GM21360 (cell line): ENCODE data around the gene GASK1A.

Experiments
- ATAC-seq: cut with Tn5 transposase; IDR thresholded peaks from one replicate; pipeline ENCODE4 v1.9.1; 2021; ENCODE audit warnings: mild to moderate bottlenecking, moderate library complexity; ENCODE audit not compliant: unreplicated experiment

GASK1A gene

DNA sequence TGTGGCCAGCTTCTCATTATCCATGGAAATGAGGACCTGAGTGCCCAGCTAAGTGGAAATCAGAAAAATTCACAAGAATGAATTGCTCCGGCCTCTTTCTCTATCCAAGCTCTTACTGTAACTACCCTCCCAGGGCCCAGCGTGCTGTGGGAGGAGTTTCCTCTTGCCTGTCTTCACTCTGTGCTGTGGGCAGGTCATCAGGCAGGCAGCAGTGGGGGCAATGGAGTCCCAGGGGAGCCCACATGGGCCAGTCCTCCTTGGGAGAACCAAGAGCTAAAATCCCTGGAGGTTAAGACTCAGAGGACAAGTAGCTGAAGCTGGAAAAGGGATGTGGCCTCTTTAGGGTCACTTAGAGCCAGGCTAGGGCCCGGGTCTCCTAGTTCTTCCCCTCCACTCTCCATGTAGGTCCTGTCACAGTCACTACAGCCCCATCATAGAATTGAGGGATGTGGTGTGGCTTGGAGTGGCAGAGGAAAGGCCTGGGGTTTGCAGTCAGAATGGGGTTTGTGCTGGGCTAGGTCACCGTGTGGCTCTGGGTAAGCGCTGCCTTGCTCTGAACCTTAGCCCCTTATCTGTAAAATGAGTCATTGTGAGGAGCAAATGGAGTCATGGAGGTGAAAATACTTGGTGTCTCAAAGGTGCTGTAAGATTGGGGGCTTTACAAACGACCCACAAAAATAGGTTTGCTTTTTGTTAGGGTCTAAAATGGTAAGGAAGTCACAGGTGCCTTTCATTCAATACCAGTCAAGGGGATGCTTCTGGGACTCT, 3.7 kb downstream of the GASK1A start:
- no peak for ATAC-seq

DNA sequence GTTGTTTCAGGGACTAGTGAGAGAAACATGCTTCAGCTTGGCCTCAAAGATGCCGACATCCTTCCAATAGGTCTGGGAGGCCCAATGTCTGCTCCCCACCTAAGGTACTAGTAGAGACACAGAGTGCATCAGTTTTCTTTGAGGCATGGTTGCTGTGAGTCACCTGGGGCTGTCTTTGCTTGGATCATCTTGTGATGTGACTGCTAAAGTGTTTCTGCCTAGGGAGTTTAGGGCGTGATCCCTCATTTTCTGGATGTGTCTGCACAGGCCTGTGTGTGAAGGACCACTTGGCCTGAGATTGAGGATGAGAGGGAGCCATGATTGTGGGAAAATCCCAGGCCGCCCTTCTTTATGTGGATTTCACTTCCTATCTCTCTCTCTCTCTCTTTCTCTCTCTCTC, 4.8 kb downstream of the GASK1A start:
- ATAC-seq = no peak

DNA sequence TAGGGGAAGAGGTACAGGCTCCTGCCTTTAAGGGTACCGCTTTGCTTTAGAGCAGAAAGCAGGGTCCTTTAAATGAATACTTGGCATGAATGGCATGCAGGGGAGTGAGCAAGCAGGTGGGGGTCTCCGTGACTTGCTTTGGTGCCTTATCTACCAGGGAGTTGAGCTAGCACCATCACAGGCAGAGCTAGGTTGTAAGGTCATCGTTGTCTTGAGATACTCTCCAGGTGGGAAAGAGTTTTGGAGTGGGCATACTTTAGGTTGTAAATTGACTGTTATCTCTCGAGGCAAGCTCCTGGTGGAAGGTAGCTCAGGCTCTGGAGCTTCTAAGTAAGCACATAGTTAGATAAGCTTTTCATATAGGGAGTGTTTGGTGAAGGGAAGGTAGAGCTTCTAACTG, 5.6 kb downstream of the GASK1A start:
- ATAC-seq = no peak

DNA sequence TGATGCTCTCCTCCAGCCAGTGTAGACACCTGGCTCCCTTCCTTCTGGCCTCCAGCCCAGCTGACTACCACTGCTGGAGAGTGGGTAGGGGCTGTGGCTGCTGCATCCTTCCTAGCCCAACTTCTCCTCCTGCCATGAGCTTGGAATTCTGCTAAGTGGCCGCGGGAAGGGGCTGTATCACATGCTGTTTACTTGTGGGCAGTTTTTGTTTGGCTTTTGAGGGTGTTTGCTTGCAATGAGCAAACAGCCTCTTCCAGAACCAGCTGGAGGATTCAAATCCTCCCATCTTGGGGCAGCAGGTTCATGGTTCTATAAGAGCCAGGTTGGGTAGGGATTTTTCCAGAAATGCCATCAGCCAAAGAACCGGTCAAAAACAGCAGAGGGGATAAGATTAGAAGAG, 9.0 kb downstream of the GASK1A start:
- no peak for ATAC-seq

DNA sequence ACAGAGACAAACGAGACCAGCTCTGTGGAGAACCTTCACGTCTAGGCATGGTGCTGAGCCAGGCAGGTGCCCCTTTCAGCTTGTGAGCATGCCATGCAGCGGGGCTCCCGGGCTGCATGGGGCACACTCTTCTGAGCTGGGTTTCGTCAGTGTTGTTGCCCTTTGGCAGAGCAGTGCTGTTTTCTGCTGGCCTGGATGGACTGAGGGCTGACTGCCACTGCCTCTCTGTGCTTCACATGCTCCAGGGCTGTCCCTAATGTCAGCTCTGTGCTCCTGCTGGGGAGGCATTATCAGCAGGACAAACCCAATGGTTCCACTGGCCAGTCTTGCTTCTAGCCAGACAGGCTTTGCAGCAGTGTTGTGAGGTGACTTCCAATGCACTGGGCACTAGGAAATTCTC, 9.5 kb downstream of the GASK1A start:
- ATAC-seq = no peak

DNA sequence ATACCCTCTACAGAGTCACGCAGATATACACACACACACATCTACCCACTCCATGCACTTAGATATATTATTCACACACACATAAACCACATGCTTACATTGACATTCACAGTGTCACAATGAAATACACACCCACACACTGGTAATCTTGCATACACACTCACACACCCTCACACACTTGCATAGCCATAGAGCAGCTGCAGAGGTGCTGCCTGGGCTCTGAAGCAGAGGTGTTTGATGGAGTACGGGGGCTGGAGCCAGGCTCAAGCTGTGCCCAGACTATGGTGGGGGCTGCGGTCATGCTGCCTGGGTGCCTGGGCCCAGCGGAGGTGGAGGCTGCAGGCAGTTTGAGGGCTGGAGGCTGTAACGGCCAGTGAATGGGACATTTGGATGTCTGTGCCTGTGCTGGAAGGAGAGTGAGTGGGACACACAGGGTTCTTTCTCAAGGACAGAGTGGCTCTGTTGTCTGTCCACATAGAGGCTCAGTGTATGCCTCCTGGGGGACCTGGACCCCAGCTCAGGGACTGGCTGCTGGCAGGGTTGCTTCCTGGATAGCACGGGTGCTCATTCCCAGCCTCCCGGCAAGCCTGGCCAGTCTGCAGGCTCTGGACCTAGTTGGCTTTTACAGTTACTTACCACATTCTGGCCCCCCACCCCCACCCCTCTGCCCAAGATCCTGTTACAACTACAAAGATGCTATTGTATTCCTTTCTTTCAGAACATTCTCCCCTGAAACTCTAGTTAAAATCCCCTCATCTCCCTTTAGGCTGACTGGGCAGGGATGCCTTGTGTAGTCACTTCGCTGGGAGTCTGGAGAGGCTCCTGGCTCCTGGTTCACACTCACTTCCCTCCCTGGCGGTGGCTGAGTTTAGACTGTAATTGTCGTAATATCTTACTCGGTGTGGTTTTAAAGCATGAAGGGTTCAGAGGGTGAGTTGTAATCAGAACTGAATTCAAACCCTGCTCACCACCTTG, 12.5 kb downstream of the GASK1A start:
- ATAC-seq = no peak

DNA sequence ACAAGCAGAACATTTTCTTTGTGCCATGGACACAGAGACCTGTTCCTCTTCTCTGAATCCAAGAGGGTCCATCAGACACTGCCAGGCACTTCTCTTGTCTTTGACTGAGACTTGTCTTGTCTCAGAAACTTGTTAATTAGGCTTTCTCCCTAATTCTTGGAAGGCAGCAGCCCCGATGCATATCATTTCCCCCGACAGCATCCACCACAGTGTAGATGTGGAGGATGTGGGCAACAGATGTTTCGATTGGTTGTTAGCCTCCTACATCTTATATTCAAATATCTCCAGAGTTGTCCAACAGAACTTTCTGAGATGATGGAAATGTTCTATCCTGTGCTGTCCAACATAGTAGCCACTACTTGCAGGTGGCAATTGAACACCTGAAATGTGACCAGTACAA, 15.5 kb downstream of the GASK1A start:
- ATAC-seq = no peak

DNA sequence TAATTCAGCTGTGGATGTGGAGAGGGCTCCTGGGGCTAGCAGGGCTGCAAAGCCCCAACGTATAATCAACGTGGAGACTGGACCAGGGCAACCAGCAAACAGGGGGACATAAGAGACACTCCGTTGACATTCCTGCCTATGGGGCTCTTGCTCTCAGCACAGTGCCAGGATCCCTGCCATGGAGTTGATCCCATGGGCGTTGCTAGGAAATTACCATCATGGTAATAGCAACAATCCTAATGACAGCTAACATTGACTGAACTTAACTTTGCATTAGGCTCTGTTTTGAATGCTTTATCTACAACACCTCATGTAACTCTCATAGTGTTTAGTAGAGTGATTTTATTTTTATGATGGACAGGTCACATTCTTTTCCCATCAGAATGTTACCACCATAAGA, 16.9 kb downstream of the GASK1A start:
- no peak for ATAC-seq

DNA sequence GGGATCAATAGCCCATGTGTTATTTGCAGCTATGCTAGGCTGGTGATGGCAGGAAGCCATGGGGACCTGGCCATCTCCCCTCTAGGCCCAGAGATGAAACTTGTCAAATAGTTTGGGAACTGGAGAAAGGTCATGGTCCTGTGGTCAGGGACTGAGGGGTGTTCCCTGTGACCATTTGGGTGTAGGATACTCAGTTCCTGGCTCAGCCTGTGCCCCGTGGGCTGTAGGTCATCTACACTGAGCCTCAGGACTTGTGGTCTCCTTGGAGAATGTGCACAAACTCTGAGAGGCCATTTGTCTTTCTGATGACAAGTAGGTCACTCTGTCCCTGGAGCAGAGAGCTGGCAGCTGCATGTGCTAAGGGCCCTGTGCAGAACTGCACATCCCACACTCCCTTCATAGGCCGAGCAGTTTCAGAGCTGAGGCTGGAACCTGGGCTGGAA, 17.5 kb downstream of the GASK1A start:
- no peak for ATAC-seq

DNA sequence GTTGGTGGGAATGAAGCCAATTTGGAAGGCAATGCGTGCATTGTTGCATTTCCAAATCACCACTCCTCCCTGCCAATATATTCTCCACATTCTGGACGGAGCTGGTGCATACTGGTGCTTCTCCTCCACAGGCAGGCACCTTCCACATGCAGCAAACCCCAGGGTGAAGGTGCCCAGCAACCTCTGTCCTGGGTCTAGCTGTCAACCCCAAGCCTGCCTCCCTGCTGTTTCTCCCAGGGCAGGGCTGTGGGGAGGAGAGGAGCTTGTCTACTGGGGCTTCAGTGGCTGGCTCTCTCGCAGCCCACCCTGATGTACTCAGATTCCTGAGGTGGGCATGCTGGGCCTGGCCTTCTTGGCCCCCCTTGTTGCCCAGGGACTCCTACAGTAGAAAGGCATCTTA, 20.1 kb downstream of the GASK1A start:
- no peak for ATAC-seq

DNA sequence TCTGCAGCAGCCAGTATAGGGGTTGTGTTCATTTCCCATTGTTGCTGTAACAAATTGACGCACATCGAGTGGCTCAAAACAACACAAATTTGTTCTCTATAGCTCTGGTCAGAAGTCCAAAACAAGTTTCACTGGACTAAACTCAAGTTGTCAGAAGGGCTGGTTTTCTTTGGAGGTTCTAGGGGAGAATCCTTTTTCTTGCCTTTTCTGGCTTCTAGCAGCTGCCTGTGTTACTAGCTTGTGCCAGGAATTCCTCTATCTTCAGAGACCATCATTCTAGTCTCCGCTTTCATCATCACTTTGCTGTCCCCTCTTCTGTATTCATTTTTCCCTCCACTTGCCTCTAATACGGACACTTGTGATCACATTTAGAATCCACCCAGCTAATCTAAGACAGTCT, 20.5 kb downstream of the GASK1A start:
- no peak for ATAC-seq

DNA sequence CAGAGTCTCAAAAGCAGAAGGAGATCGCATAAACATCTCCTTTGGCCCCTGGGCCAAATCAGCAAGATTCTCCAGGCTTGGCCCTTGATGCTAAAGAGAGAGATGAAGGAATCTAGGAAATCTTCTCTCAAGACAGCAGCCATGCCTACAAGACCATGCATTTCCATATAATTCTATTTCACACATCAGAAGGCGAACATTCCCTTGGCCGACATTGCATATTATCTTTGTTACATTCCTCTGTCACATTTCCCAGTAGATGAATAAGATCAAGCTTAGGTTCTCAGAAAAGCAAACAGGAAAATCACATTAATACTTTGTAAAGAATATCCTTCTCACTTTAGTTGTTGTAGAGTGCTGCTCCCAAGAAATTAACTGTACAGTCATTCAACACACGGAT, 21.3 kb downstream of the GASK1A start:
- ATAC-seq = no peak

DNA sequence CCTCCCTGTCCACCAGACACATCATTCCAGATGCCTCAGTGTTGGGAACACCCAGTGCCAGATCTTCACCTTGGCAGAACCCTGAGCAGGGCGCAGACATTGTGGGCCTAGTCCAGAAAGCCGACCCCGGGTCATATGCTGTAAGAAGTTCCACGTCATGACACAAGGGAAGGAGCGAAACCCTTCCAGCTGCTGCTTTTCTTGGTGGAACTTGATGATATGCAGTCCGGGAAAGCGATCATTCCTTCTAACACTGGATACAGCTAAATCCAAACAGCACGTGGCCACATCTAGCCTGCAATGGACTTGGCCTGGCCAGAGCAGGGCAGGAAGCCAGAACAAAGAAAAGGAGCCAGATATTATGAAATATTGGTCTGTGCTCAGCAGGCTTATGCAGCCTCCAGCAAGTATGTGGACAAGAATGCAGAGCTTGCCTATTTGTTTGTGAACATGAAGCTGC, 22.0 kb downstream of the GASK1A start:
- no peak for ATAC-seq

DNA sequence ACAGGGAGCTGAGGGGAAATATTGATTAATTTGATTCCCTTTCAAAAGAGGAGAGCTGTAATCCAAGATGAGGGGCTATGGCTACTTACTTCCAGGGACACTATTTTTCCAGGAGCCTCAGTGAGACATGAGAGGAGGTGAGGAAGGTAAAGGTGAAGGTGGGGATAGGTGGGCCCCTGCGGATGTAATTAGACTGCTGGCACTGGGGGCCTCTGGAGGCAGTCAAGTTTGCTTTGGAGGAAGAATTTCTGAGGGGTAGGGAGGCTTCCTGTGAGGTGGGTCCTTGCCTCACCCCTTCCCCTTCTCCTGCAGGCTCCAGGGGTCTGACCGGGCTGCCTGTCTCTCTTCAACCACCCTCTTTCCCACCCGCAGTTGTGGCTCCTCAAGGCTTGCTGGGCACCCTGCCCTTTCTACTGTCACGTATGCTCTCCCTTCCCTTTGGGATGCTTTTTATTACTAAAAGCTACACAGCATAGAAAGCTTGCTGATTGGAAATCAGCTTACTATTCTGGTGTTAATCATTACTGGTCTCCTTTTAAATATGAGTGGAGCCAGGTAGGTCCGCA, 22.5 kb downstream of the GASK1A start:
- no peak for ATAC-seq

DNA sequence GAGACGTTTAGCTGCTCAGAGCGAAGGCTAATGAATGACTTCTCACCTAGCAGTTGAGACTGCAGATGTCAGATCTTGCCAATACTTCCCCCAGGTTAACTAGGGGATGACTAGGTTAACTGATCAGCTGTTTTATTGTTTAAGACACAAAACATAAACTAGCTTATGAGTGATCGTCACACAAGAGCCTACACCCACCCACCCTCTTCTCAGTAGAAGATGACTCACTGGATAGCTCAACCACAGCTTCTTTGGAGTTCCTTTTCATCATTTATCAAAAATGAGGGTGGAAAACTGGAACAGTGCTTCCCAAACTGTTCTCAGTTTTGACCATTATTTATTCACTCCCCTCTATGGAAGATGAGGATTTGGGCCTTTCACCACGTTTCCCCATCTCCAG, 25.2 kb downstream of the GASK1A start:
- no peak for ATAC-seq

DNA sequence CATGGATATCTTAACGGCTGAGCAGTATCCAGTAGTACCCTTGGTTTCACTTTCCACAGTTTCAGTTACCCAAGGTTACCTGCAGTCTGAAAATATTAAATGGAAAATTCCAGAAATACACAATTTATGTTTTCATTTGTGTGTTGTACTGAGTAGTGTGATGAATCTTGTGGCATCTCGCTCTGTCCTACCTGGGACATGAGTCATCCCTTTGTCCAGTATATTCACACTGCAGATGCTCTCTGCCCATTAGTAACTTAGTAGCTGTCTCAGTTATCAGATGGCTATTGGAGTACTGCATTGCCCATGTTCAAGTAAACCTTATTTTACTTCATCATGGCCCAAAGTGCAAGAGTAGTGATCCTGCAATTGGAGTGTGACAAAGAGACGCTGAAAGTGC, 26.1 kb downstream of the GASK1A start:
- ATAC-seq = no peak

DNA sequence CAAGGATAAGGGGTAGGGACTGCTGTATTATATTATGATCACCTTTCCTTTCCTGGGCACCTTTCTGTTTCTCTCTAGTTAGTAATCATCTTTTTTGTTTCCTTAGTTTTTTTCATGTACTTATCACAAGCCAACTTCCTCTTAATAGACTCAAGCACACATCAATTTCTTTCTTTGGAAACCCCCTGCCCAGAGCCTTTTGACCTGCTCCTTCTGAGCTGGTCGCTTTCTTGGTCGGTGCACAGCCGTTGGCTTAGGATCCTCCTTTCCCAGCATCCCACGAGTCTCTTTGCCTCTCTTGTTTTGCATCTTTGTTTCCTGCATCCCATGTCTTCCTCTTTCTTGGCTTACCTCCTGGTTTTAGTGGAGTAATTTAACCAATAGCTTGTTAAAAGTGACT, 26.9 kb downstream of the GASK1A start:
- no peak for ATAC-seq

DNA sequence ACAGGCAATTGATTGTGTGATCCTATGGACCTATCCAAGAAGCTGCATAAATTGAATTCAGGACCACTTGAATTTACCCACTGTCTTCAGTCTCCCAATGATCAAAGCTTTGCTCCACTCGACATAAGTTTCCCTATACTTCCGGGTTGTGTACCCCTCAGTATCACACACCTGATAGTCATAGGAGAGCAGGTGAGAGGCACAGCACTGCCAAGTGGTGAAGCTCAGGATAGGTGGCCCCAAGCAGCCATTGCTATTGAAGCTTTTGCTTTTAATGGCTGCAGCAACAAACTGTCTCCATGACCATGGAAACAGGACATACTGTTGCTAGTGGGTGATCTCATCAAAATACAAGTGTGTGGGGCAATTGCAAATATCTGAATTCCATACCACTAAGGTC, 27.7 kb downstream of the GASK1A start:
- ATAC-seq = no peak

DNA sequence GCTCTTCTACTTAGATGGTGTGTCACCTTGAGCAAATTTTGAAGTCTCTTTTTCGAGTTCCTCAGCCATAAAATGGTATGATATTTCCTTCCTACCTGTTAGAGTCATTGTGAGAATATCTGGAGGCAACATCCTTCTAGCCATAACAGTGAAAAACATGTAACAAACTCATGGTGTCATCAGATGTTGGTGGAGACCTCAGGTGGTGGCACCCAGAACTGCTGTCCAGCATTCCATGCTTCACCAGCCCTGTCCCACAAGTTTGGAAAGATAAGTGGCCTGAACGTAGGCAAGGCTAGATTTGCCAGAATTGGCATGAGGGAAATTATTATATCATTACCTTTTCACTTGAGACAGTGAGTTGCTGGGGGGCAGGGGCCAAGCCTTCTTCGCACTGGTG, 30.4 kb downstream of the GASK1A start:
- no peak for ATAC-seq

DNA sequence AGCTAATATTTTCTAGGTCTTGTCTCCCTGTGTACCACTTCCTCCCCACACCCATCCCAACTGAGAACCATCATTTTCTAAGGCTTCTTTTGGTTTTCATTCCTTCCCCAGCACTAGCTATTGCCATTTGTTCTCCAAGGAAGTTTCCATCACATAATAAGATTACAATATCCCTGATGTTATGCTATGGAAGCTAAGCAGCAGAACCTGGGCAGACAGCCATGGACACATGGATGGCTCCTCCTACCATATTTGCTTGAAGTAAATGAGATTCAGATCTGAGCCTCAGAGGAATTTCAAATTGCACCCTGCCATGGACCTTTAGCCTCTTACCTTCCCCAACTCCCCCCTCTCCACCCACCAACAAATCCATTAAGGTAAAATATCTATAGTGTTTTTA, 31.5 kb downstream of the GASK1A start:
- no peak for ATAC-seq

DNA sequence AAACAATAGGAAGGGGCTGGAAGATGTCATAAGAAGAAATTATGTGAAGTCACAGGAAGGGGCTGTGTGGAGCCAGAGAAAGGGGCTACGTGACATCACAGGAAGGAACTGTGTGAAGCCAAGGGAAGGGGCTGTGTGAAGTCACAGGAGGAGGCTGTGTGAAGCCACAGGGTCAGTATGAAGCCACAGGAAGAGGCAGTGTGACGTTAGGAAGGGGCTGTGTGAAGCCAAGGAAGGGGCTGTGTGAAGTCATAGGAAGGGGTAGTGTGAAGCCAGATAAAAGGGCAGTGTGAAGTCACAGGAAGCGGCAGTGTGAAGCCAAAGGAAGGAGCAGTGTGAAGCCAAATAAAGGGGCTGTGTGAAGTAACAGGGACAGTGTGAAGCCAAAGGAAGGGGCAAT, 32.5 kb downstream of the GASK1A start:
- no peak for ATAC-seq

DNA sequence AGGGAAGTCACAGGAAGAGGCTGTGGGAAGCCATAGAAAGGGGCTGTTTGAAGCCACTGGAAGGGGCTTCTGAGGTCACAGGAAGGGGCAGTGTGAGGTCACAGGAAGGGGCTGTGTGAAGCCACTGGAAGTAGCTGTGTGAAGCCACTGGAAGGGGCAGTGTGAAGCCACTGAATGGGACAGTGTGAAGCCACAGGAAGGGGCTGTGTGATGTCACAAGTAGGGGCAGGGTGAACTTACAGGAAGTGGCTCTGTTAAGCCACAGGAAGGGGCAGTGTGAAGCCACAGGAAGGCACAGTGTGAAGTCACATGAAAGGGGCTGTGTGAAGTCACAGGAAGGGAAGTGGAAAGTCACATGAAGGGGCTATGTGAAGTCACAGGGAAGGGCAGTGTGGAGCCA, 33.1 kb downstream of the GASK1A start:
- no peak for ATAC-seq
